ENCODE measurements around the gene IL22.
A peak's percentile ranks its signal among the peaks of the same experiment; 100 is the strongest.

IL22 gene

GRCh38 chr12:68271346-68271745 is 17.9 kb upstream of the IL22 start:
- Mint-ChIP-seq H3K27ac (peak overlapping the region; percentile 67), H3K4me3 (no peak overlapping the region), H3K27me3 (ENCODE audit: low read depth, poor library complexity) (peaks cover 8% of the 10 kb centered on the region), H3K9me3 (no peaks in the 10 kb centered on the region), H3K4me1 (peaks cover 33% of the 10 kb centered on the region), H3K36me3 (ENCODE audit: low read depth) (no peaks in the 10 kb centered on the region)
- no peak for TF ChIP-seq CTCF (IDR thresholded peaks at IDR 0.05)
- no peak for DNase-seq

- Mint-ChIP-seq H3K27ac (no peak overlapping the region), H3K4me1 (peaks cover 33% of the 10 kb centered on the region), H3K27me3 (ENCODE audit: low read depth, poor library complexity) (peaks cover 8% of the 10 kb centered on the region), H3K9me3 (no peaks in the 10 kb centered on the region), H3K36me3 (ENCODE audit: low read depth) (no peaks in the 10 kb centered on the region), H3K4me3 (no peak overlapping the region)
- TF ChIP-seq CTCF (IDR thresholded peaks at IDR 0.05): no peak
- no peak for DNase-seq
Observed at GRCh38 chr12:68270358-68270757, 17.0 kb upstream of the IL22 start.

- no peaks in the 10 kb centered on the region for H3K9me3 Mint-ChIP-seq
- no peak overlapping the region for H3K4me3 Mint-ChIP-seq
- H3K27ac Mint-ChIP-seq: peak overlapping the region; percentile 27
- peaks cover 33% of the 10 kb centered on the region for H3K4me1 Mint-ChIP-seq
- no peaks in the 10 kb centered on the region for H3K36me3 Mint-ChIP-seq (ENCODE audit: low read depth)
- no peak for TF ChIP-seq CTCF (IDR thresholded peaks at IDR 0.05)
- DNase-seq: no peak
- H3K27me3 Mint-ChIP-seq (ENCODE audit: low read depth, poor library complexity): peaks cover 9% of the 10 kb centered on the region
Observed at GRCh38 chr12:68269779-68270178, 16.4 kb upstream of the IL22 start.

- no peak for TF ChIP-seq CTCF (IDR thresholded peaks at IDR 0.05)
- no peak overlapping the region for H3K4me3 Mint-ChIP-seq
- no peaks in the 10 kb centered on the region for H3K9me3 Mint-ChIP-seq
- no peak overlapping the region for H3K27ac Mint-ChIP-seq
- H3K4me1 Mint-ChIP-seq: peaks cover 33% of the 10 kb centered on the region
- H3K27me3 Mint-ChIP-seq (ENCODE audit: low read depth, poor library complexity): peaks cover 11% of the 10 kb centered on the region
- H3K36me3 Mint-ChIP-seq (ENCODE audit: low read depth): no peaks in the 10 kb centered on the region
- DNase-seq: no peak
Observed at GRCh38 chr12:68268967-68269366, 15.6 kb upstream of the IL22 start.

- peaks cover 11% of the 10 kb centered on the region for H3K27me3 Mint-ChIP-seq (ENCODE audit: low read depth, poor library complexity)
- no peaks in the 10 kb centered on the region for H3K9me3 Mint-ChIP-seq
- peaks cover 33% of the 10 kb centered on the region for H3K4me1 Mint-ChIP-seq
- H3K4me3 Mint-ChIP-seq: no peak overlapping the region
- no peak for TF ChIP-seq CTCF (IDR thresholded peaks at IDR 0.05)
- no peaks in the 10 kb centered on the region for H3K36me3 Mint-ChIP-seq (ENCODE audit: low read depth)
- H3K27ac Mint-ChIP-seq: no peak overlapping the region
- DNase-seq: no peak
Observed at GRCh38 chr12:68267892-68268396, 14.5 kb upstream of the IL22 start.

- Mint-ChIP-seq H3K36me3 (ENCODE audit: low read depth) (no peaks in the 10 kb centered on the region), H3K4me3 (no peak overlapping the region), H3K27me3 (ENCODE audit: low read depth, poor library complexity) (peaks cover 10% of the 10 kb centered on the region), H3K9me3 (no peaks in the 10 kb centered on the region), H3K4me1 (peaks cover 15% of the 10 kb centered on the region), H3K27ac (no peak overlapping the region)
- TF ChIP-seq CTCF (IDR thresholded peaks at IDR 0.05): no peak
- DNase-seq: no peak
Observed at GRCh38 chr12:68264857-68265256, 11.5 kb upstream of the IL22 start.

Data from nephron progenitor cell (in vitro differentiated cells).